ENCODE measurements around the gene PHF2. TPM values are rescaled to one million over a fixed set of nuclear protein-coding genes. Genes with fewer than 3 reads are reported as not detected.

The PHF2 gene
- total RNA-seq, 1 experiment from 2014 or later: 12.9 TPM

DNA sequence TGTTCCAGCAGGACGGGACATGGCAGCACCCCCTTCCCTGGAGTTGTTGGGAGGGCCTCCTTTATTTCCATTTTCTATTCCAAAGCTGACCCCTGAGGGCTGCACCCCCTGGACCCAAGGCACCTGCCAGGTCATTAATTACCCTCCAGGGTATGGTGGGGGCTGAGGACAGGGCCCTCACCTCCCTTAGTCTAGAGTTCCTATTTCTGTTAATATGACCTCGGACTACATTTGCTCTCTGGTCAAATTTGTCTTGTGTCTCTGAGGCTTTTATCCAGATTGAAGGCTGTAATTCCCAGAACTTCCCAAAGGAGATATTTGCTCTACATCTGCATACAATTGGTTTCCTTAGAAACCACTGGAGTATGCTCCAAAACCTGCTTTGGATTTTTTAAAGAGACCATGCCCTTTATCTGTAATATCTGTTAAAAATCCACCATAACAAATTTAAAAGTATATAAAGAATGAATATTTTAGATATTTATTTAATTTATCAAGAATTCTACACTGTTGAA is 16.8 kb downstream of the PHF2 start:
- in situ Hi-C loops (cut with HindIII; ENCODE audit: low pct_unique_long_range_greater_than_20kb, low sequenced_read_pairs): no loop called here
- DNase-seq (ENCODE audit: low read depth, low spot score): no peak

DNA sequence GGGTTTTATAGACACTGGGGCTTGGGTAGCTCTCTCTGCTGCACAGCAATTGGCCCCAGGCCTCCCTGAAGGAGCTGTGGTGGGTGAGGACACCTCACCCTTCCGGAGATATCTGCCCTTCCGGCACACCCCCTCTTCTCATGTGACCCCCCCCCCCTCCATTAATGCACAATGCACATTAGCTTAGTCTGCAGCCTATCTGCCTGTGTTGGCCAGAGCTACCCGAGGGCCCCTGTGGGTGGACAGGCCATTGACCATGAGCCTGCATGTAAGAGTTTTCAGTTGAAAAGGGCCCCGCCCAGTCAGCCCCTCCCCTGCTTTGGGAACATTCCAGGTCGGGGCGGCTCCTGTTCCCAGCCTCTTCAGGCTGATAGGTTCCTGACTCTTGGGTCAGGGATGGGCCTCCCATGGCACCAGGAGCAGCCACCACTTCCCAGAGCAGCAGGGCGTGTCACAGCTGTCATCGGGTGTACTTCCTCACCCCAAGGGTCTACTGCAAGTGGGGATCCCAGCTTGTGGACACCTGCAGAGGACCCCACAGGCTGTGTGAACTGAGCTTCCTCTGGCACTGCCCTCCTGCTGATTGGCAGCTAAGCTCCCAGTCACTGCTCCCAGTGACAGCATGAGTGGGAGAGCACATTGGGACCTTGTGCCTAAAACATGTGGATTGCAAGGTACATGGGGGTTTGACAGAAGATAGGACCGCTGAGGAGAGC is 17.8 kb downstream of the PHF2 start:
- in situ Hi-C loops (cut with HindIII; ENCODE audit: low pct_unique_long_range_greater_than_20kb, low sequenced_read_pairs): no loop called here
- DNase-seq (ENCODE audit: low read depth, low spot score): no peak

DNA sequence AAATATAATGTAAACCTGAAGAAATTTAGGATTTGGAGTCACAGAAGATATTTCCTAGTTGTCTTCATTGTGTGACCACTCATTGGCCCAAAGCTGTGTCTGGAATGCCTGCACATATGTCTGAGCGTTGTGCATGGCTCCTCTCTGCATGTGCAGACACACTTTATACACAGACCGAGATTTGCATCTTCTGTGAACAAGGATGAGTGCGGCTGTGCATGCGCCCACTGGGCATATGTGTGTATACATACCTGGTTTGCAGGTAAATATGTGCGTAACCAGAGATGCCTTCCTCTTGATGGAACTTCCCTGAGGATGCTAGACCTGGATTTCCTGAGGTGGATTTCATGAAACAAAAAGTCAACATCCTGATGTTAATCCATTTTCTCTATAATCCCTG is 19.1 kb downstream of the PHF2 start:
- DNase-seq (ENCODE audit: low read depth, low spot score): no peak
- in situ Hi-C loops (cut with HindIII; ENCODE audit: low pct_unique_long_range_greater_than_20kb, low sequenced_read_pairs): no loop called here

DNA sequence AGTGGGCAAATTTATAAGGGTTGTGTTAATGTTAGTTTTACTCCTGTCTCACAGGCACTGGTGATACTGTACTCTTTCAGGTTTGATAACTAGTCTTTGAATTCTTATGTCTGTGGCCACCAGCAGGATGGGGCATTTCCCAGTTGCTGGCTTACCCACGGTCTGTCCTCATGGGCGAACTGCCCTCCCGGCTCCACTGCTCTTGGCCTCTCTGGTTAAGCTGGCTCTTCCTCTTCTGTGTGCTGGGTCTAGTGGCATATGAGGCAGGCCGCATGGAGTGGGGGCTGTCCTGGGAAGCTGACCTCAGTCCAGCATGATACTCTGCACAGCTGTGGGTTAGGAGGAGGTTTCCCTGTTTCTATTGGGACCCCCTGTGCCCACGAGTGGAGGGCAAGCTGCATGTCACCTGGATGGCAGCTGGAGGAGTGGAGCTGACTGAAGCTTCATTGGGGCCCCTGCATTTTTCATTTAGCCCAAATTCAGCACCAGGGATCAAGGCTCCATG is 19.5 kb downstream of the PHF2 start:
- DNase-seq (ENCODE audit: low read depth, low spot score): no peak
- in situ Hi-C loops (cut with HindIII; ENCODE audit: low pct_unique_long_range_greater_than_20kb, low sequenced_read_pairs): no loop called here

DNA sequence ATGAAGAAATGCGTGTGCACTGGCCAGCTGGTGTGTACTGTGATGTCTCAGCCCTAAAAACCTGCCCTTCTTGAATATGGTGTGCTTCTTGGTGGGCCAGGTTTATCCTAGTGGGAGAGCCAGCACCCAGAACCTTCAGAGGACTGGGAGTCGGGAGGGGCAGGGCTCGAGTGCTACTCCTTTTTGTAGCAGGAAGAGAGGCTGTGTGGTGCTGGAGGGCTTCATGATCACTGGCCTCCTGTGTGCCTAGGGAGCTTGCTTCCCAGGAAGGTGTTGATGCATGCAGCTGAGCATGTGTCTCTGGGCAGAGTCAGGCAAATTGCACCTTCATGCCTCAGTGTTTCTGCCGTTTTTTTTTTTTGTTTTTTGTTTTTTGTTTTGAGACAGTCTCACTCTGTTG is 20.0 kb downstream of the PHF2 start:
- DNase-seq (ENCODE audit: low read depth, low spot score): no peak
- in situ Hi-C loops (cut with HindIII; ENCODE audit: low pct_unique_long_range_greater_than_20kb, low sequenced_read_pairs): no loop called here

DNA sequence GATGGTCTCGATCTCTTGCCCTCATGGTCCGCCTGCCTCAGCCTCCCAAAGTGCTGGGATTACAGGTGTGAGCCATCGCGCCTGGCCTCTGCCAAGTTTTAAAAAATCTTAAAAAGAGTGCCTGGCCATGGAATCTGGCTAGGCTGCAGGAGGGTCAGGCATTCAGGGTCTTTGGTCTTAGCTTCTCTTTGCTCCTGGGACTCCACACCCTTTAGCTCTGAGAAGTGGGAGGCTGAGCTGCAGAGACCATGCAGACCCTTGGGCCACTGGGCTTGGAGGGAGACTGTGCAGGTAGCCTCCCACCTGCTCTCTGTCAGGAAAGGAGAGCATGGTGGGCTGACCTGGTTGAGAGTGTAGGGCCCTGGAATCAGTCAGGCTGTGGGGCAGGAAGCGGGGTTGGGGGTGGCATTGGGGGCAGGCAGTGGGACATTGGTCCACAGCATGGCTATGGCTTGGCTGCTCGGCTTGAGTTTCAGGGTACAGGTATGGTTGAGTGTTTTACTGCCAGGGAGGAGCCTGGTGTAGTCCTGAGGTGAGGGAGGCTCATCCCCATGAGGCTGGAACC is 20.8 kb downstream of the PHF2 start:
- in situ Hi-C loops (cut with HindIII; ENCODE audit: low pct_unique_long_range_greater_than_20kb, low sequenced_read_pairs): no loop called here
- DNase-seq (ENCODE audit: low read depth, low spot score): no peak

DNA sequence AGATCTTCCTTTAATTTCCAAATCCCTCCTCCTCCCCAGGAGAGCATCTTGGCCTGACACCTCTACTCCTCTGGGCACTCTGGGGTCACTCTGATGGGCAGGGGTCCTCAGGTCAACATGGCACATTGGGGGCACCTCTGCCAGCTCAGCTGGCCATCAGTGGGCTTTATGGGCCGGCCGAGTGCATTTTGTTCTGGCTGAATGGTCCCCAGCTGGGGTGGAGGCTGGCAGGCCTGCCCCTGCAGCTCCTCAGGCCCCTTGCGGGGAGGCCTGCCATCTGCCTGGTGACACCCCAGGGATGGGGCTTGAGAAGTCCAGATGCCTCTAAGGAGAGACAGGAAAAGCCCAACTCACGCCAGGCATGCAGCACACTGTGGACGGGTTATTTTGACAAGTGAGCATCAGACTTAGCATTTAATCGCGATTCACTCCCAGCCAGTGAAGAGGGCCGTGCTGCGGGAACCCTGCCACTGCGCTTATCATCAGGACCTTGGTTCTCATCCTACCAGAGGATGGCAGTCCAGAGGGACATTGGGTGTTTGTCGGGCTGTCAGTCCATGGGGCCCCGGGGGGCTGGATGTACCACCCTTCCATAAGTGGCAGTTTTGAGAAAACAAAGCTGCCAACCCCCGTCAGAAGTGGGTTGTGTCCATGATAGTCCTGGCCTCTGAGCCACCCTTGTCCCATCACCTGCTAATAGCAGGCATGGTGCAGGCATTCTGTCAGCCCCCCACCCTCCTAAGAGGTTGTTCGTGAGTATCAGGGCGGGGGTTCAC is 21.7 kb downstream of the PHF2 start:
- in situ Hi-C loops (cut with HindIII; ENCODE audit: low pct_unique_long_range_greater_than_20kb, low sequenced_read_pairs): no loop called here
- DNase-seq (ENCODE audit: low read depth, low spot score): no peak

DNA sequence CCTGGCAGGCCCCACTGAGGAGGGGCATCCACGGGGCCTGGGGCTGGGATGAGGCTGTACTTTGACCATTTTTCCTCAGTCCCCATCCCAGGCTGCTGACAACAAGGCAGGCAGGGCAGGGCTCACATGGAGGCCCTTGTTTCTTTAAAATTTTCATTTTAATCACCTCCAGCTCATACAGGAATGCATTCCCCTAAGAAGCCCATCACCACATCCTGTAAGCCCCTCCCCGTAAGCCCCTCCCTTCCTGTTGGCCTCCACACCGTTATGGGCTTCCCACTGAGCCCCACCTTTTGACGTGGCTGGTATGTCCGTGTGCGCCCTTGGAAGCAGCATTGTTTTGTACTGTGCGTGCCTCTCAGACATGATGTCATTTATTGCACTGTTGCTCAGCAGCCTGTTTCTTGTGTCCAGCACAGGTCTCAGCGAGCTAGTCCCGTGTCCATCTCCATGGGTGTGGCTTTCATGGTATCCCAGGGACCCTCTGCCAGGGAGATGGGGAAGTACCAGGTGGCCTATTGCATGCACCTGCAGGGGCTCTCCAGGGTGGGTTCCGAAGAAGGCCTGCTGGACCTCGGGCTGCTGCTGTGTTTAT is 22.4 kb downstream of the PHF2 start:
- DNase-seq (ENCODE audit: low read depth, low spot score): no peak

DNA sequence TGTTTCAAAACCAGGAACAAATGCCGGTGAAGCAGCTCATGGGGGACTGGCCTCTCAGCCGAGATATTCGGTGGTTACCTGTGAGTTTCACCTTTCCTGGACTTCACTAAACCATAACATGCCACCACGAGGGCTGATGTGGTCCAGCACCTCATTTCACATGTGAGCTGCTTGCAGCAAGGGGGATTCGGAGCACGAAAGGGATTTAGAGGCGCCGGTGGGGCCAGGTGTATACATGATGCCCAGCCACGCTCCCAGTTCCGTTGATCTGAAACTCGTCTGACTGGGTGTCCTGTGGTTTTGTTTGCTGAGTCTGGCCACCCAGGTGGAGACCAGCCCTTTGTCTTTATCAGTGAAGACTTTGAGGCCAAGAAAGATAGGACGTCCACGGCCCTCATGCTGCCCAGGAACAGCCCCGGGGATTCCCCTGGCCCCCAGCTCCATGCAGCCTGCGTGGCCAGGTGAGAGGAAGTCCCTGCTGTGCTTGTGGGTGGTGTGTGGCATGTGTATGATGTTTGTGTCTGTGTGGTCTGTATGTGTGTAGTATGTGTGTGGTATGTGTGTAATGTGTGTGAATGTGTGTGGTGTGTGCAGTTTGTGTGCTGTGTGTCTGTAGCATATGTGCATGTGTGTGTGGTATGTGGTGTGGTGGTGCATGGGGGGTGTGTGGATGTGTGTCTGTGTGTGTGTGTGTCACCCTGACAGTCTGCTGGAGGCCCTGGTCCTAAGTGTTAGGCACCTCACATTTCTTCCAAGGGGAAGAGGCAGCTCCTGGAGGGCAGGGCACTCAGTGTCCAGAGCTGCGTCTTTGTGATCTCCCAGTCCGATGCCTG is 23.4 kb downstream of the PHF2 start:
- in situ Hi-C loops (cut with HindIII; ENCODE audit: low pct_unique_long_range_greater_than_20kb, low sequenced_read_pairs): no loop called here
- DNase-seq (ENCODE audit: low read depth, low spot score): no peak

More for the DNA sequence above, 22.4 kb downstream of the PHF2 start:
- in situ Hi-C loops (cut with HindIII; ENCODE audit: low pct_unique_long_range_greater_than_20kb, low sequenced_read_pairs): no loop called here

DNA sequence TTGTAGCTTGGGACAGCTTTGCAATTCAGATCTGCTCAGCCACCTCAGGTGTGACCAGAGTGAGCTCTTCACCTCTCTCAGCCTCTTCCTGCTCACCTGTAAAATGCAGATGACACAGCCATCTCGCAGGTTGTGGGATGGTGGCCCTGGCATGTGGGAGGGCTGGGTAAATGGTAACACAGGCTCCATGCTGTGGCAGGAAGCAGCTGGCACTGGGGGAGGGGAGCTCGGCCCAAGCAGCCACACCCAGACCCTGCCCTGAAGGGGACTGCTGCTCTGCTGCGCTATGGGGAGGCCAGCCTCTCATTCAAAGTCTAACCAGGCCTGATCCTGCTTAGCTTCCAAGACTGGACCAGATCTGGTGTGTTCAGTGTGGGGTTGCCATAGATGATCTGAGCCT is 24.1 kb downstream of the PHF2 start:
- in situ Hi-C loops (cut with HindIII; ENCODE audit: low pct_unique_long_range_greater_than_20kb, low sequenced_read_pairs): no loop called here
- no peak for DNase-seq (ENCODE audit: low read depth, low spot score)

DNA sequence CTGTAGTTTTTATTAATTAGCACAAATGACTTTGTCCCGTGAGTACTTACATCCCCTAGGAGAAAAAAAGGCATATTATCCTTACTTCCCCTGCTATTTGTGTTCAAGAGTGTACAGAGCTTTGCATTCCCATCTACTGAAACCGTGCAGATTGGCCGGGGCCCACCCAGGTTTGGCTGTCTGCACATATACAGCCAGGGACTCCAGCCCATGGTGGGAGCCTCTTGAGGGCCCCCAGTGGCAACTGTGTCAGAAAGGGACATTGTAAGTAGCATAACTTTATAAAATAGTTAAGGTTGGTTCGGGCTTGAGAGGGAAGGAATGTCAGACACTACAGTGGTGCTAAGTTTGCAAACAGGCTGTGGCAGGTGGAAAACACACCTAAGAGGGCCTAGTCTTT is 24.7 kb downstream of the PHF2 start:
- in situ Hi-C loops (cut with HindIII; ENCODE audit: low pct_unique_long_range_greater_than_20kb, low sequenced_read_pairs): no loop called here
- no peak for DNase-seq (ENCODE audit: low read depth, low spot score)

DNA sequence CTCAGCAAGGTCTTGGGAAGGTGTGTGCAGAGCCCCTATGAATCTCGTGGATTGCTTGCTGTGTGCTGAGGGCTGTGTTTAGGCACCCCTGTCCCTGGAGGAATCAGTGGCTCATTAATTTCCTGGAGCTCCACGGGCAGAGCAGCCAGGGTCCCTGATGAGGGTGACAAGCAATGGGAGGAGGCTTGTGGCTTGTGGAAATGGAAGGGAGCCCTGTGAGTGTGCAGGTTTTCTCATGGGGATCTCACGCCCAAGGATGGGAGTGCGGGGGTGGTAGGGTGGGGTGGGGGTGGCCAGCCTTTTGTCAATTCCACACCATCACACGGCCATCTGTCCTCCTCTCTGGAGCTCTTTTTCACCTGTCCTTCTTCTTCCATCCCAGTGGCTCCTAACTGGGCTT is 25.3 kb downstream of the PHF2 start:
- DNase-seq (ENCODE audit: low read depth, low spot score): no peak
- in situ Hi-C loops (cut with HindIII; ENCODE audit: low pct_unique_long_range_greater_than_20kb, low sequenced_read_pairs): no loop called here

DNA sequence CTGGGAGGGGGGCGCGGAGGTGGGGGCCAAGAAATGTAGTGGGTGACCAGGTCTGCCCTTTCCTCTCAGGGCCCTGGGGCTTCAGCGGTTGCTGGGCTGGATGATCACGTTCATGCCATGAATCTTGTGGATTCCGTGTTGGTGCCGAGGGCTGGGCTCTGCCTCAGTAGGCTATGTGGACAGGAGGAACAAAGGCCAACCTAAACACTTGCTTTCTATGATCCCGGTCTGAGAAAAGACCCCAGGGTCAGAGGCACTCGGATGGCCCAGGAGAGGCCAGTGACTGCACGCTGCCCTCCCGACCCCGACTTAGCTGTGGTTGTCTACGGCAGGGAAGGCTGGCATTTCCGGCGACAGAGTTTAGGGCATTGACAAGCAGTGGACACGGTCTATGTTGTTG is 26.6 kb downstream of the PHF2 start:
- DNase-seq (ENCODE audit: low read depth, low spot score): no peak
- in situ Hi-C loops (cut with HindIII; ENCODE audit: low pct_unique_long_range_greater_than_20kb, low sequenced_read_pairs): no loop called here

DNA sequence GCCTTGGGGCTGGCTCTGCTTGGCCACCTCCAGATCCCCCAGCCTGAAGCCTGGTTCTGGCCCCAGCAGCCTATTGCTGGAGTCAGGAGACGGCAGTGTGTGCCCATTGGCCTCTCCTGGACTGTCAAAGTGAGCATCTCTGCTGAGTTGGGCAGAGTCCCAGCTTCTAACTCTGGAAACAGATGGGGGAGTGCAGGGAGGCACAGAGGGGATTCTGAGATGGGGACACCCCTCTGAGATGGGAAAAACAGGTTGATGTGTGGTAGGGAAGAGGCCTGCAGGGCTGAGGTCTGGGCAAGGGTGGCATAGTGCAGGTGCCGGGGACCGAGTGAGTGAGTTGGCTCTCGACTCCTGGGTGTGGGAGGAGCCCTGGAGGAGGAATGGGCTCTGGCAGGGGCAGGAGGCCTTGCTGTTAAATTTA is 27.5 kb downstream of the PHF2 start:
- in situ Hi-C loops (cut with HindIII; ENCODE audit: low pct_unique_long_range_greater_than_20kb, low sequenced_read_pairs): no loop called here

DNA sequence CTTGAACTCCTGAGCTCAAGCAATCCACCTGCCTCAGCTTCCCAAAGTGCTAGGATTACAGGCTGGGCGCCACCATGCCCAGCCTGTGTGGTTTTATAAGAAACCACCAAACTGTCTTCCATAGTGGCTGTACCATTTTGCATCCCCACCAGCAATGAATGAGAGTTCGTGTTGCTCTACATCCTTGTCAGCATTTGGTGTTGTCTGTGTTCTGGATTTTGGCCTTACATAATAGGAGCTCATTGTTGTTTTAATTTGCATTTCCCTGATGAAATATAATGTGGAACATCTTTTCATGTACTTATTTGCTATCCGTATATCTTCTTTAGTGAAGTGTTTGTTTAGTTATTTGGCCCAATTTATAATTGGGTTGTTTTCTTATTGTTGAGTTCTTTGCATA is 29.8 kb downstream of the PHF2 start:
- DNase-seq (ENCODE audit: low read depth, low spot score): no peak
- in situ Hi-C loops (cut with HindIII; ENCODE audit: low pct_unique_long_range_greater_than_20kb, low sequenced_read_pairs): no loop called here

More for the DNA sequence above, 27.5 kb downstream of the PHF2 start:
- no peak for DNase-seq (ENCODE audit: low read depth, low spot score)

DNA sequence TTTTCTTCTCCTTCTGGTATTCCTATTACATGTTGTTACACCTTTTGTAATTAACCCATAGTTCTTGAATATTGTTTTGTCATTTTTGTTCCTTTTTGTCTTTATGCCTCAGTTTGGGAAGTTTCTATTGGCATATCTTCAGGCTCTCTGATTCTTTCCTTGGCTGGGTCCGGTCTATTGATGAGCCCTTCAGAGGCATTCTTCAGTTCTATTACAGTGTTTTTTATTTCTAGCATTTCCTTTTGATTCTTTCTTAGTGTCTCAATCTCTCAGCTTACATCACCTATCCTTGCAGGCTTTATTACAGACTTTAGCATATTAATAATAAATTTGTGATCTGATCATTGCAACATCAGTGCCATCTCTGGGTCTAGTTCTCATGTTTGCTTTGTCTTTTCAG is 33.8 kb downstream of the PHF2 start:
- in situ Hi-C loops (cut with HindIII; ENCODE audit: low pct_unique_long_range_greater_than_20kb, low sequenced_read_pairs): no loop called here
- no peak for DNase-seq (ENCODE audit: low read depth, low spot score)

DNA sequence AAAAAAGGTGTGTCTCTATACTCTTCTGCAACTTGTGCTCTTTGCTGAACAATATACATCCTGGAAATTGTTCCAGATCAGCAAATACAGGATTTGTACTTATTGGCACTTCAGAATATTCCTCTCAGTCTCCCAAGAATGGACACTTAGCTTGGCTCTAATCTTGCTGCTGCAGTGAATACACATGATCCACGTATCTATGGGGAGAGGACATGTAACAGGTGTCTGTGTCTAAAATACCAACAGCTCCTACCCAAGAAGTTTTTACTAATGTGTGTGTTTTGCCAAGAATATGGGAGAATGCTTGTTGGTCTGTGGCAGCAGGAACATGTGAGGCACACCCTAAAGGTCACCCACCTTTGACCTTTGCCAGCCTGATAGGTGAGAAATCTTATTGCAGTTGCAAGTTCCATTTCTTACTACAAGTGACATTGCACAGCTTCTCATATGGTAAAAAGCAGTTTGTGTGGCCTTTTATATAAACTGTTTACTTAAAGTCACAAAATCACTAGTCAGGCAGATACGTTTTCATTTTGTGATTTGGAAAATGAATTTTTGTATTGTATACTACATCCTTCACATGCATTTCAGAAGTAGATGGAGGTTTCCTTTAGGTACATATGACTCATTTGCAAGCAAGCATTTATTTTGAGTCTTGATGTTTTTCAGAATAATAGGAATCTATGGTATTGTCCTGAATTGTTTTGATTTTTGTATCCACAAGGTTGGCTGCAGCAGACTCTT is 35.8 kb downstream of the PHF2 start:
- in situ Hi-C loops (cut with HindIII; ENCODE audit: low pct_unique_long_range_greater_than_20kb, low sequenced_read_pairs): no loop called here
- DNase-seq (ENCODE audit: low read depth, low spot score): no peak

Data from SK-MEL-5 (cell line).